Astrocyte (in vitro differentiated cells and primary cell): ENCODE results near the gene EN2. TPM values are rescaled to one million over a fixed set of nuclear protein-coding genes. Genes with fewer than 3 reads are reported as not detected.

Source experiments
- DNase-seq: peaks from one replicate; pipeline ENCODE4 v3.0.0-alpha.2; 2010; ENCODE audit warnings: low read depth
- FAIRE-seq: peaks from 2 replicates; lab custom pipeline; 2011; peaks lifted over from hg19 to GRCh38; lab: Jason Lieb, UNC
- H2AFZ ChIP-seq: 2 replicates; pipeline ENCODE4 v1.6.0; 2012; ENCODE audit warnings: low read depth, low read length, inconsistent platforms
- H3K27ac ChIP-seq: 2 replicates; pipeline ENCODE4 v1.5.1; 2011; ENCODE audit warnings: low read depth, low read length, inconsistent platforms
- H3K27me3 ChIP-seq: 2 replicates; pipeline ENCODE4 v1.6.0; 2011; ENCODE audit warnings: low read length, inconsistent platforms; ENCODE audit not compliant: insufficient read depth
- H3K36me3 ChIP-seq: 2 replicates; pipeline ENCODE4 v1.5.1; 2011; ENCODE audit warnings: low read length, inconsistent platforms; ENCODE audit not compliant: insufficient read depth
- H3K4me1 ChIP-seq: 2 replicates; pipeline ENCODE4 v1.5.1; 2011; ENCODE audit warnings: low read length, inconsistent platforms; ENCODE audit not compliant: insufficient read depth
- H3K4me2 ChIP-seq: 2 replicates; pipeline ENCODE4 v1.6.0; 2012; ENCODE audit warnings: low read length, inconsistent platforms
- H3K4me3 ChIP-seq: 2 replicates; pipeline ENCODE4 v1.5.1; 2011; ENCODE audit warnings: low read depth, mild to moderate bottlenecking, low read length, inconsistent platforms; ENCODE audit not compliant: insufficient read depth
- H3K79me2 ChIP-seq: 2 replicates; pipeline ENCODE4 v1.6.0; 2012; ENCODE audit warnings: mild to moderate bottlenecking, low read length, inconsistent platforms; ENCODE audit not compliant: insufficient read depth
- H3K9ac ChIP-seq: 2 replicates; pipeline ENCODE4 v1.6.0; 2012; ENCODE audit warnings: mild to moderate bottlenecking, low read length, inconsistent platforms
- H3K9me3 ChIP-seq: 2 replicates; pipeline ENCODE4 v1.5.1; 2012; ENCODE audit warnings: low read depth, mild to moderate bottlenecking, low read length, inconsistent platforms; ENCODE audit not compliant: insufficient read depth
- H4K20me1 ChIP-seq: 2 replicates; pipeline ENCODE4 v1.6.0; 2012; ENCODE audit warnings: low read length, inconsistent platforms; ENCODE audit not compliant: insufficient read depth
- H3K27ac Mint-ChIP-seq: one replicate; pipeline ENCODE4 v1.8.0; 2021; ENCODE audit warnings: mild to moderate bottlenecking, mixed read lengths; ENCODE audit not compliant: unreplicated experiment
- H3K27me3 Mint-ChIP-seq: one replicate; pipeline ENCODE4 v1.8.0; 2021; ENCODE audit warnings: low read depth, mixed read lengths; ENCODE audit not compliant: unreplicated experiment
- H3K36me3 Mint-ChIP-seq: one replicate; pipeline ENCODE4 v1.8.0; 2021; ENCODE audit warnings: low read depth, mixed read lengths; ENCODE audit not compliant: unreplicated experiment
- H3K4me1 Mint-ChIP-seq: one replicate; pipeline ENCODE4 v1.8.0; 2021; ENCODE audit warnings: low read depth, mixed read lengths; ENCODE audit not compliant: unreplicated experiment
- H3K4me3 Mint-ChIP-seq: one replicate; pipeline ENCODE4 v1.8.0; 2021; ENCODE audit warnings: mild to moderate bottlenecking, moderate library complexity, mixed read lengths; ENCODE audit not compliant: unreplicated experiment
- H3K9me3 Mint-ChIP-seq: one replicate; pipeline ENCODE4 v1.8.0; 2021; ENCODE audit warnings: mild to moderate bottlenecking, mixed read lengths; ENCODE audit not compliant: unreplicated experiment
- CTCF ChIP-seq: IDR thresholded peaks from 2 replicates; pipeline ENCODE4 v1.5.1; 2011; ENCODE audit warnings: low read depth, mild to moderate bottlenecking, inconsistent platforms, low read length, moderate library complexity; ENCODE audit not compliant: insufficient read depth
- EZH2 ChIP-seq: IDR thresholded peaks from 2 replicates; pipeline ENCODE4 v1.6.1; 2012; ENCODE audit warnings: mild to moderate bottlenecking, low read length, inconsistent platforms; ENCODE audit not compliant: insufficient read depth
- total RNA-seq: library from RNA; stranded (reverse); gene quantifications from 2 replicates; pipeline ENCODE4 v1.2.1, GENCODE V29; 2021

The EN2 gene
- total RNA-seq, 1 donor from 2014 or later: not detected

- no peaks in the 10 kb centered on the region for H4K20me1 ChIP-seq
- H3K27me3 ChIP-seq: peaks cover 7% of the 10 kb centered on the region
- H3K4me1 ChIP-seq: no peaks in the 10 kb centered on the region
- H3K27ac Mint-ChIP-seq: no peak overlapping the region
- peaks cover 18% of the 10 kb centered on the region for H3K9me3 Mint-ChIP-seq
- H3K4me1 Mint-ChIP-seq: no peaks in the 10 kb centered on the region
- peaks cover 95% of the 10 kb centered on the region for H3K27me3 Mint-ChIP-seq
- H3K27ac ChIP-seq: no peak overlapping the region
- H3K9ac ChIP-seq: no peak overlapping the region
- H2AFZ ChIP-seq: no peak overlapping the region
- no peak overlapping the region for H3K4me3 Mint-ChIP-seq
- FAIRE-seq: no peak
- no peak overlapping the region for H3K4me2 ChIP-seq
- no peaks in the 10 kb centered on the region for H3K36me3 ChIP-seq
- H3K9me3 ChIP-seq: no peaks in the 10 kb centered on the region
- H3K79me2 ChIP-seq: no peaks in the 10 kb centered on the region
- no peak for TF ChIP-seq CTCF
- TF ChIP-seq EZH2: no peak
- no peak overlapping the region for H3K4me3 ChIP-seq
- no peak for DNase-seq
- H3K36me3 Mint-ChIP-seq: no peaks in the 10 kb centered on the region
These were observed 29.6 kb upstream of the EN2 start for GRCh38 chr7:155428171-155428834.

- TF ChIP-seq EZH2 (no peak), CTCF (no peak)
- Histone ChIP-seq H3K9me3 (no peaks in the 10 kb centered on the region), H3K4me1 (no peaks in the 10 kb centered on the region), H3K36me3 (no peaks in the 10 kb centered on the region), H3K27me3 (peaks cover 7% of the 10 kb centered on the region), H2AFZ (no peak overlapping the region), H4K20me1 (no peaks in the 10 kb centered on the region), H3K9ac (no peak overlapping the region), H3K79me2 (no peaks in the 10 kb centered on the region), H3K27ac (no peak overlapping the region), H3K4me3 (no peak overlapping the region), H3K4me2 (no peak overlapping the region)
- Mint-ChIP-seq H3K4me3 (no peak overlapping the region), H3K4me1 (no peaks in the 10 kb centered on the region), H3K27me3 (peaks cover 96% of the 10 kb centered on the region), H3K36me3 (no peaks in the 10 kb centered on the region), H3K9me3 (peaks cover 18% of the 10 kb centered on the region), H3K27ac (no peak overlapping the region)
- DNase-seq (no peak), FAIRE-seq (no peak)
These were observed 28.3 kb upstream of the EN2 start for GRCh38 chr7:155429651-155430050.

- Histone ChIP-seq H3K27me3 (peaks cover 8% of the 10 kb centered on the region), H3K79me2 (no peaks in the 10 kb centered on the region), H3K27ac (no peak overlapping the region), H3K36me3 (no peaks in the 10 kb centered on the region), H3K4me1 (no peaks in the 10 kb centered on the region), H3K4me3 (no peak overlapping the region), H3K9me3 (no peaks in the 10 kb centered on the region), H4K20me1 (no peaks in the 10 kb centered on the region), H3K4me2 (no peak overlapping the region), H3K9ac (no peak overlapping the region), H2AFZ (no peak overlapping the region)
- no peak overlapping the region for H3K27ac Mint-ChIP-seq
- peaks cover 96% of the 10 kb centered on the region for H3K27me3 Mint-ChIP-seq
- FAIRE-seq (no peak), DNase-seq (no peak)
- no peaks in the 10 kb centered on the region for H3K4me1 Mint-ChIP-seq
- no peak for TF ChIP-seq EZH2
- no peak for TF ChIP-seq CTCF
- H3K36me3 Mint-ChIP-seq: no peaks in the 10 kb centered on the region
- H3K9me3 Mint-ChIP-seq: peaks cover 18% of the 10 kb centered on the region
- H3K4me3 Mint-ChIP-seq: no peak overlapping the region
These were observed 27.3 kb upstream of the EN2 start for GRCh38 chr7:155430606-155431005.
